Midbrain (tissue), 1 donor: ENCODE results near the gene SERPINA12.
"Not testable (repeated sequence)": the region's sequence is repeated elsewhere in the genome, so short reads cannot be mapped to it uniquely, and the experiment has no call there.

Experiments
- DNase-seq: peaks from one replicate; lab custom pipeline; 2025; lab: John Stamatoyannopoulos, UW

The SERPINA12 gene

GRCh38 chr14:94489336-94489735, 19.9 kb downstream of the SERPINA12 start:
- no peak for DNase-seq

- no peak for DNase-seq
Measured at GRCh38 chr14:94486883-94487282, 22.4 kb downstream of the SERPINA12 start.

- peak; percentile 44 for DNase-seq
Measured at GRCh38 chr14:94485944-94486841, 23.1 kb downstream of the SERPINA12 start.

- DNase-seq, result no peak
Measured at GRCh38 chr14:94484481-94484880, 24.8 kb downstream of the SERPINA12 start.

- no peak for DNase-seq
Measured at GRCh38 chr14:94483729-94484275, 25.5 kb downstream of the SERPINA12 start.

GRCh38 chr14:94483071-94483451, 26.2 kb downstream of the SERPINA12 start:
- no peak for DNase-seq

- not testable (repeated sequence) for DNase-seq
Measured at GRCh38 chr14:94482132-94483070, 26.9 kb downstream of the SERPINA12 start.

- DNase-seq, result no peak
Measured at GRCh38 chr14:94481468-94482131, 27.7 kb downstream of the SERPINA12 start.

GRCh38 chr14:94480809-94481208, 28.5 kb downstream of the SERPINA12 start:
- no peak for DNase-seq

- no peak for DNase-seq
Measured at GRCh38 chr14:94478420-94478819, 30.8 kb downstream of the SERPINA12 start.

GRCh38 chr14:94476023-94476422, 33.2 kb downstream of the SERPINA12 start, which contains the start of gene SERPINA9:
SERPINA9 (minus strand) TSS chr14:94476197; CDS start chr14:94469840, 6,357 bp downstream.
- DNase-seq, result no peak

- no peak for DNase-seq
Measured at GRCh38 chr14:94474581-94475031, 34.7 kb downstream of the SERPINA12 start.

- no peak for DNase-seq
Measured at GRCh38 chr14:94473666-94474410, 35.4 kb downstream of the SERPINA12 start.

GRCh38 chr14:94472842-94473241, 36.4 kb downstream of the SERPINA12 start:
- no peak for DNase-seq

- no peak for DNase-seq
Measured at GRCh38 chr14:94471045-94471444, 38.2 kb downstream of the SERPINA12 start.

- no peak for DNase-seq
Measured at GRCh38 chr14:94470311-94470710, 39.0 kb downstream of the SERPINA12 start.

GRCh38 chr14:94469261-94469660, 40.0 kb downstream of the SERPINA12 start:
- no peak for DNase-seq

GRCh38 chr14:94467728-94468520, 41.3 kb downstream of the SERPINA12 start:
- no peak for DNase-seq

GRCh38 chr14:94466706-94467370, 42.4 kb downstream of the SERPINA12 start:
- no peak for DNase-seq
